ENCODE data around the gene TSC2.

DNA sequence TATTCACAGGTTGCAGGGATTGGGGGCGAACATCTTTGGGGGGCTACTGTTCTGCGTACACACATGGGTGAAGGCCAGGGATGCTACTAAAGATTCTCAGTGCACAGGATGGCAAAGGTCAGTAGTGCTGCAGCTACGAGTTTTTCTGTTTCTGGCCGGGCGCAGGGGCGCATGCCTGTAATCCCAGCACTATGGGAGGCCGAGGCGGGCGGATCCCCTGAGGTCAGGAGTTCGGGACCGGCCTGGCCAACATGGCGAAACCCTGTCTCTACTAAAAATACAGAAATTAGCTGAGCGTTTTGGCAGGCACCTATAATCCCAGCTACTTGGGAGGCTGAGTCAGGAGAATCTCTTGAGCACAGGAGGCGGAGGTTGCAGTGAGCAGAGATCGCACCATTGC lies 34.3 kb upstream of the TSC2 start:
- TF ChIP-seq, protein P1, sequence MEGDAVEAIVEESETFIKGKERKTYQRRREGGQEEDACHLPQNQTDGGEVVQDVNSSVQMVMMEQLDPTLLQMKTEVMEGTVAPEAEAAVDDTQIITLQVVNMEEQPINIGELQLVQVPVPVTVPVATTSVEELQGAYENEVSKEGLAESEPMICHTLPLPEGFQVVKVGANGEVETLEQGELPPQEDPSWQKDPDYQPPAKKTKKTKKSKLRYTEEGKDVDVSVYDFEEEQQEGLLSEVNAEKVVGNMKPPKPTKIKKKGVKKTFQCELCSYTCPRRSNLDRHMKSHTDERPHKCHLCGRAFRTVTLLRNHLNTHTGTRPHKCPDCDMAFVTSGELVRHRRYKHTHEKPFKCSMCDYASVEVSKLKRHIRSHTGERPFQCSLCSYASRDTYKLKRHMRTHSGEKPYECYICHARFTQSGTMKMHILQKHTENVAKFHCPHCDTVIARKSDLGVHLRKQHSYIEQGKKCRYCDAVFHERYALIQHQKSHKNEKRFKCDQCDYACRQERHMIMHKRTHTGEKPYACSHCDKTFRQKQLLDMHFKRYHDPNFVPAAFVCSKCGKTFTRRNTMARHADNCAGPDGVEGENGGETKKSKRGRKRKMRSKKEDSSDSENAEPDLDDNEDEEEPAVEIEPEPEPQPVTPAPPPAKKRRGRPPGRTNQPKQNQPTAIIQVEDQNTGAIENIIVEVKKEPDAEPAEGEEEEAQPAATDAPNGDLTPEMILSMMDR (conservative IDR thresholded peaks at IDR 0.05 in 1 of 2, IDR thresholded peaks at IDR 0.05 in 1 of 2; ENCODE audit: low read depth in 1 of 2, low read length in 2 of 2) = no peak
- no peak for TF ChIP-seq EZH2 (IDR thresholded peaks at IDR 0.05; ENCODE audit: low read length, missing control alignments)
